Measurements from ENCODE around the gene TMED10. TPM values are rescaled to one million over a fixed set of nuclear protein-coding genes. Genes with fewer than 3 reads are reported as not detected.
A peak's percentile ranks its signal among the peaks of the same experiment; 100 is the strongest.

The TMED10 gene
- total RNA-seq, 1 experiment from 2014 or later, result 253 TPM

DNA sequence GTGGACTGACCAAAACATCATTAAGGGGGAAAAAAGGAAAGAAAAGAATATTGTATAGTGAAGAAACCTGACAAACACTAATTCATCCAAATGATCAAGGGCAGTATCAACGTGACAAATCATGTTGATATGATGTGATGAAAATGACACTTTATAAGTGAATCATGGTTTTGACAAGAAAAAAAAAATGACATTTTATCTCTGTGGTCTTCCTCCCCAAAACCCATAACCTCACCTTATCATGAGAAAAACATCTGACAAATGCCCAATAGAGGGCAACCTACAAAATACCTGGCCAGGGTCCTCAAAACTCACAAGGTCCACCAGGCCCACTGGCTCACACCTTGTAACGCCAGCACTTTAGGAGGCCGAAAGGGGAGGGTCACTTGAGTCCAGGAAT, 13.8 kb downstream of the TMED10 start:
- Histone ChIP-seq H3K27ac (ENCODE audit: low read length) (no peak overlapping the region), H3K79me2 (ENCODE audit: low read length) (peaks cover 93% of the 10 kb centered on the region), H3F3A (ENCODE audit: low read length, unreplicated experiment) (no peaks in the 10 kb centered on the region), H3K36me3 (ENCODE audit: low read depth, low read length) (no peaks in the 10 kb centered on the region), H3K4me1 (ENCODE audit: insufficient read depth, low read length) (no peaks in the 10 kb centered on the region), H3K4me2 (ENCODE audit: low read length) (no peak overlapping the region), H3K27me3 (ENCODE audit: low read length) (no peaks in the 10 kb centered on the region), H3K9me3 (ENCODE audit: low read length) (no peaks in the 10 kb centered on the region), H2AFZ (ENCODE audit: low read length) (no peak overlapping the region), H3K9ac (ENCODE audit: low read length) (no peak overlapping the region), H3K9me2 (replicated peaks; ENCODE audit: low read length) (no peaks in the 10 kb centered on the region), H4K20me1 (ENCODE audit: low read length) (peaks cover 19% of the 10 kb centered on the region; the same call in 1 of the 2 replicates), H3K4me3 (ENCODE audit: low read length) (no peak overlapping the region)
- ATAC-seq (no peak), DNase-seq (no peak)
- ChIA-PET POLR2A (ENCODE audit: unreplicated experiment) (no interaction called here), CTCF (no interaction called here)
- no TSS peak for BruUV-seq (replicated peaks)
- intact Hi-C loops (cut with micrococcal nuclease), result no loop called here
- TF ChIP-seq EZH2phosphoT487 (IDR thresholded peaks at IDR 0.05; ENCODE audit: borderline replicate concordance, low read length), result no peak
- TF ChIP-seq, protein P1, sequence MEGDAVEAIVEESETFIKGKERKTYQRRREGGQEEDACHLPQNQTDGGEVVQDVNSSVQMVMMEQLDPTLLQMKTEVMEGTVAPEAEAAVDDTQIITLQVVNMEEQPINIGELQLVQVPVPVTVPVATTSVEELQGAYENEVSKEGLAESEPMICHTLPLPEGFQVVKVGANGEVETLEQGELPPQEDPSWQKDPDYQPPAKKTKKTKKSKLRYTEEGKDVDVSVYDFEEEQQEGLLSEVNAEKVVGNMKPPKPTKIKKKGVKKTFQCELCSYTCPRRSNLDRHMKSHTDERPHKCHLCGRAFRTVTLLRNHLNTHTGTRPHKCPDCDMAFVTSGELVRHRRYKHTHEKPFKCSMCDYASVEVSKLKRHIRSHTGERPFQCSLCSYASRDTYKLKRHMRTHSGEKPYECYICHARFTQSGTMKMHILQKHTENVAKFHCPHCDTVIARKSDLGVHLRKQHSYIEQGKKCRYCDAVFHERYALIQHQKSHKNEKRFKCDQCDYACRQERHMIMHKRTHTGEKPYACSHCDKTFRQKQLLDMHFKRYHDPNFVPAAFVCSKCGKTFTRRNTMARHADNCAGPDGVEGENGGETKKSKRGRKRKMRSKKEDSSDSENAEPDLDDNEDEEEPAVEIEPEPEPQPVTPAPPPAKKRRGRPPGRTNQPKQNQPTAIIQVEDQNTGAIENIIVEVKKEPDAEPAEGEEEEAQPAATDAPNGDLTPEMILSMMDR (conservative IDR thresholded peaks at IDR 0.05; ENCODE audit: low read depth, low read length), result peak; percentile 46
- no peak for TF ChIP-seq EZH2 (IDR thresholded peaks at IDR 0.05; ENCODE audit: low read length, unreplicated experiment)

- BruUV-seq (replicated peaks), result no TSS peak
- Histone ChIP-seq H3K9me3 (ENCODE audit: low read length) (no peaks in the 10 kb centered on the region), H3K9me2 (replicated peaks; ENCODE audit: low read length) (no peaks in the 10 kb centered on the region), H3K4me1 (ENCODE audit: insufficient read depth, low read length) (no peaks in the 10 kb centered on the region), H2AFZ (ENCODE audit: low read length) (no peak overlapping the region), H3K4me3 (ENCODE audit: low read length) (no peak overlapping the region), H3K36me3 (ENCODE audit: low read depth, low read length) (no peaks in the 10 kb centered on the region), H3K79me2 (ENCODE audit: low read length) (peaks cover 85% of the 10 kb centered on the region), H3K27ac (ENCODE audit: low read length) (no peak overlapping the region), H4K20me1 (ENCODE audit: low read length) (0 out of 2 replicates have a peak, but pooled peaks cover 15% of the 10 kb centered on the region), H3K4me2 (ENCODE audit: low read length) (no peak overlapping the region), H3K9ac (ENCODE audit: low read length) (no peak overlapping the region), H3K27me3 (ENCODE audit: low read length) (no peaks in the 10 kb centered on the region), H3F3A (ENCODE audit: low read length, unreplicated experiment) (no peaks in the 10 kb centered on the region)
- ATAC-seq, result no peak
- POLR2A ChIA-PET (ENCODE audit: unreplicated experiment), result no interaction called here
- intact Hi-C loops (cut with micrococcal nuclease), result no loop called here
- CTCF ChIA-PET, result no interaction called here
- TF ChIP-seq, protein P1 (conservative IDR thresholded peaks at IDR 0.05; ENCODE audit: low read depth, low read length), result no peak
- no peak for TF ChIP-seq EZH2 (IDR thresholded peaks at IDR 0.05; ENCODE audit: low read length, unreplicated experiment)
- TF ChIP-seq EZH2phosphoT487 (IDR thresholded peaks at IDR 0.05; ENCODE audit: borderline replicate concordance, low read length), result no peak
- DNase-seq, result no peak
These were observed 17.4 kb downstream of the TMED10 start for GRCh38 chr14:75158843-75159614.

GRCh38 chr14:75156901-75157300, 19.5 kb downstream of the TMED10 start:
- no TSS peak for BruUV-seq (replicated peaks)
- POLR2A ChIA-PET (ENCODE audit: unreplicated experiment), result no interaction called here
- Histone ChIP-seq H3K4me3 (ENCODE audit: low read length) (no peak overlapping the region), H3K27ac (ENCODE audit: low read length) (no peak overlapping the region), H3K36me3 (ENCODE audit: low read depth, low read length) (no peaks in the 10 kb centered on the region), H2AFZ (ENCODE audit: low read length) (no peak overlapping the region), H4K20me1 (ENCODE audit: low read length) (0 out of 2 replicates have a peak, but pooled peaks cover 15% of the 10 kb centered on the region), H3K9ac (ENCODE audit: low read length) (no peak overlapping the region), H3K4me1 (ENCODE audit: insufficient read depth, low read length) (no peaks in the 10 kb centered on the region), H3K4me2 (ENCODE audit: low read length) (no peak overlapping the region), H3K9me3 (ENCODE audit: low read length) (no peaks in the 10 kb centered on the region), H3F3A (ENCODE audit: low read length, unreplicated experiment) (no peaks in the 10 kb centered on the region), H3K27me3 (ENCODE audit: low read length) (no peaks in the 10 kb centered on the region), H3K79me2 (ENCODE audit: low read length) (peaks cover 73% of the 10 kb centered on the region), H3K9me2 (replicated peaks; ENCODE audit: low read length) (no peaks in the 10 kb centered on the region)
- ATAC-seq (no peak), DNase-seq (peak; percentile 12)
- CTCF ChIA-PET, result no interaction called here
- TF ChIP-seq EZH2 (IDR thresholded peaks at IDR 0.05; ENCODE audit: low read length, unreplicated experiment) (no peak), EZH2phosphoT487 (IDR thresholded peaks at IDR 0.05; ENCODE audit: borderline replicate concordance, low read length) (no peak)
- TF ChIP-seq, protein P1 (conservative IDR thresholded peaks at IDR 0.05; ENCODE audit: low read depth, low read length), result no peak
- intact Hi-C loops (cut with micrococcal nuclease), result no loop called here
